ENCODE measurements around the gene RNF175.

RNF175 gene

DNA sequence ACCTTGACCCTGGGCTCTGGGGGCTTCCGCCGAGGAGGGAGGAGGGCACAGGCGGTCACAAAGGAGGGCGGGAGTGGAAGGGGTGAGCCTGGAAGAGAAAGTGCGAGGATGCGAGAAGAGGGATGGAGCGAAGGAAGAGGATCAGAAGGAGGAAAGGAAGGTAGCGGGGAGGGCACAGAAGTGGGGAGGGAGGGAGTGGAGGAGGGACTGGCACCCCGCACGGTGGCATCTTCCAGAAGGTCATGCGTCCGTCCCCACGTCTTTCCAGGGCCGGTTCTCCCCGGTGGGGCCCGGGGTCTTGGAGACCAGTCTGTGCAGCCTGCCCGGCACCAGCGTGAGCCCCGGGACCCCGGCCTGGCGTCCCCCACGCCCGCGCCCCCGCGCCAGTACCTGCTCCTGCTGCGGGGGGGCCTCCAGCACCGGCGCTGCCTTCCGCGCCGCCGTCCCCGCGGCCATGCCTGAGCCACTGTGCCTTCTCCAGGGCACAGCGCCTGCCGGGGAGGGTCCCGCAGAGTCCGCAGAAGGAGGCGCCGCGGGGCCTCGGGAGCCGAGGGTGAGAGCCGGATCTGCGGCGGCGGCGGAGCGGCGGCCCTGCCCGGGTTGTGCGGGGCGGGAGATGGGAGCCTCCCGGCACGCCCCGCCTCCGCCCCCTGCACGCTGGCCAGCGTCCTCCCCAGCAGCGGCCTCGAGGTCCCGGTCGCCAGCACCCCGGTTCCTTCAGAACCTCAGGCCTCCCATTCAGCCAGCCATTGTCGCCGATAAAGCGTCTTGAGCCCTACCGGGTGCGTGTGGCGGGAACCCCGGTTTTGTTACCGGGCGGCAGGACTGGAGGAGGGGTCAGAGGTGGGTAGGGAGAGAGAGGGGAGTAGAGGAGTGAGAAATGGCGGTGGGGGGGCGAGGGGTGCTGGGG is at the start of gene RNF175:
Gene RNF175 (minus strand): TSS at position 618 of the 910 bp plus-strand sequence. CDS start 162 bp downstream, at position 456.
- peak; percentile 57 for DNase-seq

GRCh38 chr4:153809307-153809706 is 49.5 kb upstream of the RNF175 start:
- DNase-seq: no peak

- DNase-seq: no peak
Observed at GRCh38 chr4:153808175-153808574, 48.4 kb upstream of the RNF175 start.

DNA sequence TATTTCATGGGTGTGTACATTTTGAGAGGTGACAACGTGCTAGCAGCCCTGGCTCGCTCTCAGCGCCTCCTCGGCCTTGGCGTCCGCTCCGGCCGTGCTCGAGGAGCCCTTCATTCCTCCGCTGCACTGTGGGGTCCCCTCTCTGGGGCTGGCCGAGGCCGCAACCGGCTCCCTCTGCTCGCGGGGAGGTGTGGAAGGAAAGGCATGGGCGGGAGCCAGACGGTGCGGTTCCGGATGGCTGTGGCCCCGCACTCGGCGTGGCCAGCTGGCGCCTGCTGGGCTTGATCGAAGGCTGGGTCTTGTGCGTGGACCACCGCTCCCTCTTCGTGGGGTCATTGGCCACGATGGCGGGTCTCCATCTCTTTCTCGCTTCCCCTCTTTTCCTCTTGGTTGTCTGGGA is 46.2 kb upstream of the RNF175 start:
- no peak for DNase-seq

DNA sequence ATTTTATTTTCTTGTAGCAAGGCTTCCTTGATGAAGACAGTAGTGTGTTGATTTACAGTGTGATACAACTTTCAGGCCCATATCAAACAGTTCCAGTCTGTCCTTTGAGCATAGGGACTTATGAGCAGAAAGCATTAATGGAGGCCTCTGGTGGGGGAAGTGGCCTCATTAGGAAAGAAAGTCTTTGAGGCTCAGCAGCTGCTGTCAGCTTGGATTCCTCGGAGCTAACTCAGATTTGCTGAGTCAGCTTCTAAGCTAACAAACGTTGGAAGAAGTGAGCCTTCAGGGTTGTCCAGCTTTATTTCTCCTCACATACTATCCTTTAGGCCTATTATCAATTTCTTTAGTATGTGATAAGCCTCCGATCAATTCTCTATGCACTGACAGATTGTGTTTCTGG is 44.9 kb upstream of the RNF175 start:
- DNase-seq: no peak

DNA sequence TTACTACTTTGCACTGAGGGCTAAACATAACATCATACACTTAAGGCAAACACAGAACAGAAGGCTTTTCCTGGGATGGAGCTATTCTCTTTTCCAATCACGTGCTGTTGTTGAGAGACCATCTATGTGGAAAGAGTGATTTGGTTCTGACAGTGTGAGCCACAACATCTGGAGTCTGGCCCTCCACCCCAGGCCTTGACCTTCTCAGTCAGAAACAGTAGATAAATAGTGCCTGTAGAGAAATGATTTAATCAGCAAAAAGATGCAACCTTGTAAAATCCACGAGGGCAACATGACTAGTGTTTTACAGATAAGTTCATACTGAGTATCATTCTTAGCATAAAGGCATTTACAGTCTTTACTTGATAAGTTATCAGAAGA is 39.9 kb upstream of the RNF175 start:
- DNase-seq: no peak

GRCh38 chr4:153798901-153799693 is 39.3 kb upstream of the RNF175 start:
- DNase-seq: no peak

DNA sequence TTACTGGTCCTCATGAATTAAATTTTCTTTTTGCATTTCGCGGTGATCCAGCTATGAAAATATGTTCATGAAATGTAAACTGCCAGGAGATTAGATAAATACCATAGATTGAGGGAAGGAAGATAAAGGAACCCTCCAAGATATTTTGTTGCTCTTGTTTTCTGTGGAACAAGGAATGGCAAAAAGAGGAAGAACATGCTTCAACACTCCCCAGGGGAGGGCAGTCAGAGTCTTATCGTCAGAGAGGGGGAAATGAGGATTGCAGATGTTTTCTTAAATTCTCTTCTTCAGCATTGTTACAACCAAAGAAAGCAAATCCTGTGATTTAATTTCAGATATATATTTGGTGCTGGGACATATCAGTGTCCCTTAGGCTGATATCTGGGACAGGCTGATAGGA is 38.6 kb upstream of the RNF175 start:
- no peak for DNase-seq

GRCh38 chr4:153794006-153794405 is 34.2 kb upstream of the RNF175 start:
- no peak for DNase-seq

GRCh38 chr4:153792618-153793247 is 32.9 kb upstream of the RNF175 start:
- DNase-seq: no peak

DNA sequence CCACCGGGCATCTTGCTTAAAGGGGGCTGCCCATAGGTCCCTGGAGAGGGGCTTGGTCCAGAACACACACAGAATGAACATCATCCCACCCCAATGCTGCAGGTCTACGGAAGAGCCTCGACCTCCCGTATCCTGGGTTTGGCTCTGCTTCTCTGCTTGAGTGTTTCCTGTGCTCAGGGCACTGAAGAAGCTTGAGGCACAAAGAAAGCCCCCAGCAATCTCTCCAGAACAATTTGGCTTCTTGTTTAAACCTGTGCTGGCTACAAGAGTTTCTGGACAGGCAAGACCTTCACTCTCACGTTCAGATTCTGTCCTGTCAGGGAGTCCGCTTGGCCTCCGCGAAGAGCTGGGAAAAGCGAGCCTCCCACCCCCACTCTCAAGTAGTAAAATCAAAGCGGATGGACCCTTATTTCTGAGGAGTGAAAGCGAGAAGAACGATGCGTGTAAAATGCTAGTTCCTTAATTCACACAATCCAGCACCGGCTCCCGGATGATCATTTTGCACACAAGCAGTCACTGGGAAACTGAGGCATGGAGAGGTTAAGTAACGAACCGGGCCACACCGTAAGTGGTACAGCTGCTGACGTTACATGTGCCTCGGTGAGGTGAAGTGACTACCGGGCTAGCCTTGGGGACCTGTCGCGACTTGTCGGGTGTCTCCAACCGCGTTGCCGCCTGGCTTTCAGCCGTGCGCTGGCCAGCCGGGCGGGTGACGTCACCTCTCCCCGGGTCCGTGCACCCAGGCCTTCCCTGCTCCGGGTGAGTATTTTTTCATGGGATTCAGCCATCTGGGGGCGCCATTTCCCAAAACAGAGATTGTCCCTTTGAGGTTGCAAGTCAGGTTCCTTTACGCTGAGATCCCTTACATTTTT is 32.2 kb upstream of the RNF175 start:
- DNase-seq: peak; percentile 88

DNA sequence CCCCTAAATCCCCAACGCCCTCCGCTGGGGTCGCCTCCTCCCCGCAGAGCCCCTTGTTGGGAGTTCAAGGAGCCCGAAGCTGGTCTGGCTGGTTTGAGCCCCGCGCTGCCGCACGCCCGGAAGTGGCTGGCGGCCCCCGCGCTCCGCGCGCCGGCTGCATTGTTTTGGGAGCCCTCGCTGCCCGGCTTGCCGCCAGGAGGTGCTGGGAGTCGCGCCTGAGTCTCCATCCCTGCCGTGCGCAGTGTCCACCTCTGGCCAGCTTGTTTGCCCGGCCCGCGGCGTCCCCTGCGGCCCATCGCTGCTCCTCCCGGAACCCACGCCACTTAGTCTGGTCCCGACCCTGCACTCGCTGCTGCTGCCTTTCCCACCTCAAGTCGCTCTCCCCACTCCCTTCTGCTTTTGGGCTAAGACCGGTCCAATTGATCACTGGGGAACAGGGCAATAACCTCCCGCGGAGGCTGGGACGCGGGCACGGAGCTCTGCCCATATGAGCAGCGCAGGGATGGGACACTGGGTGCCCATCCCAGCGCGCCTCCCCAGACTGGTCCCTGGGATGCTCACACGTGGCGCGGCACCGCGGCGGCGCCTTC is 31.2 kb upstream of the RNF175 start:
- DNase-seq: peak; percentile 74

- no peak for DNase-seq
Observed at GRCh38 chr4:153790500-153790865, 30.7 kb upstream of the RNF175 start.

- DNase-seq: peak; percentile 61
Observed at GRCh38 chr4:153789741-153790499, 30.1 kb upstream of the RNF175 start.

GRCh38 chr4:153788413-153789276 is 28.8 kb upstream of the RNF175 start, which contains the start of gene SFRP2:
Gene SFRP2 (minus strand): TSS chr4:153789083. CDS start chr4:153788835, 248 bp downstream.
- peak; percentile 70 for DNase-seq

DNA sequence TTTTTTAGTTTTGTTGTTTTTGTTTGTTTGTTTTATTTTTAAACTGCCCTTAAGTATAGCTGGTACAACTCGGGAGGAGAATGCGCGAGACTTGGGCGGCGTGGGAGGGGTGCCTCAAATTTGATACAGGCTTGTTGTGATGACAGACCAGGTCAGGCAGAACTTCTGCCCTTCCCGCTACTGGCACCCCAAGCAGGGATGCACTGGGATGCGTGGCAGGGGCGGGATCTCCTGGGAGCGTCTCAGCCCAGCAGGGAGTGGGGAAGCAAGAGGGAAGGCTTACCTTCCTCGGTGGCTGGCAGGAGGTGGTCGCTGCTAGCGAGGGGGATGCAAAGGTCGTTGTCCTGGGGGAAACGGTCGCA is 28.2 kb upstream of the RNF175 start:
- DNase-seq: no peak

GRCh38 chr4:153787575-153787974 is 27.8 kb upstream of the RNF175 start:
- DNase-seq: no peak

DNA sequence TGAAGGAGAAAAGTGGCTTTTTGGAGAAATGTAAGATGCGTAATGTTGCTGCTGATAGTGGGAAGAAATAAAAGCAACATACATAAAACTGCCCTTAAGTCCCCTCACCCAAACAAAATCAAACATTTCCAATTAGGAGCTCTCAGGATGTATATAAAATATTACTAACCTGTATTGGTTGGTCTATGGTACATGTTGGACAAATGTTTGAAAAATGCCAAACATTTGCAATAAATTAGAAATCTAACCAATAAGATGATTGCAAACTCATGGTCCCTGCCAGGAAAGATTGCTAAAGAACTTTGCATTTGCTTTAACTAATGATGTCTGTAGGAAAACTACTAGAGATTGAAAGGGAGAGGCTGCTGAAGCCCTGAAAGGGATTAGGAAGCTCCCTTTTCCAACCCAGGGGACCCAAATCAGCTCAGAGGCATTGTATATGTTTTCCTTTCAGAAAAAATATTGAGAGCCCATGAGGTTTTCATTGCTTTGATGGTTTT is 27.3 kb upstream of the RNF175 start:
- DNase-seq: no peak

DNA sequence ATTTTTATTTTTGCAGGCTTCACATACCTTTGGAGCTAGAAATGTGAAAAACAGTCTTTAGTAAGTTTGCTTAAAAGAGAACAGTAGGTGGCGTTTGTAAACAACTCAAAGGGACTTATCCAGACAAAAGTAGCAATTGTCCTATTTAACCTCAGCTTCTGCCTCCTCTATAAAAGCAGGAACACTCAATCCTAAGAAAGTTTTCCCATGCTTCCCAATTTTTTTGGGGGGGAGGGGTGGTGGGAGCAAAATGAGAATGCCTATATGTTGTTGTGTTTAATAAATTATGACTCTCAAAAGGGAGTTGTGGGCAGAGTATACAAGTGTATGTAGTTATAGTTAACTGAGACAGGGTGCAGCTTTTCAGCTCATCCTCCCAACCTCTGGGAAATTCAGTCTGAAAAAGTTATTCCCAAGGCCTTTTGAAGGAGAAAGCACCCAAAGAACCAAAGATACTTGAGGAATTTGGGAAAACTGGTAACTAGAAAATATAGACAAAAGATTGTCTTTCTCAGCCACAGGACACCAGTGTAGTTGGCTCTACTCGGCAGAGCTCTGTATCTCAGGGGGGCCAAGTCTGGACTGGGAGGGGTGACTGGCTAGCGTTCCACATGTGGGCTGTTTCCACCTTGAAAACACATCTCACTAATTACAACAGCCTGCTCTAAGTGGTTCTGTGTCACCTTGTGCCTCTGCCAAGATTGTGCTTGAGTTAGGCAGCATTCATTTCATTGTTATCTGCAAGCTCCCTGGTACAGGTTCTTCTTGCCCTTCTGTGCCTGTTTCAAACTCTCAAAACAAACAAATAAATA is 26.3 kb upstream of the RNF175 start:
- no peak for DNase-seq

All from right forelimb (tissue), 1 donor.